ENCODE measurements around the gene STAG1.
"Not testable (repeated sequence)": the region's sequence is repeated elsewhere in the genome, so short reads cannot be mapped to it uniquely, and the experiment has no call there.

Gene STAG1

GRCh38 chr3:136749091-136749490, 3.1 kb downstream of the STAG1 start:
- no peak for DNase-seq

DNA sequence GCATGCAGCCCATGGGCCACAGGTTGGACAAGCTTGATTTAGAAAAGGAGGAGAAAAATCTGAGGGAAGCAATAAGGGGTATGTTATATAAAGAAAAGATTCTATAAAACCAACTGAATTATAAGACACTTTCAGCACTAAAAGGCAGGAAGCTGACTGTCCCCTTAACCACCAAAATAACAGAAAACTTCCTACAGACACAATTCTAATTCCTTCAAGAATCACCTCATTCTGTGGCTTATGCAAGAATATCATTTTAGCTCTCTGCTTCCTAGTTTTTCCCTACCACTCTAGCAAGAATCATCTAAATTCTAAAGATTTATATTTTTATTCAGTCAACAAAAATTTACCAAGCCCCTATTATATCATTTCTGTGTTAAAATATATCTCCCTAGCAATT, 6.3 kb downstream of the STAG1 start:
- no peak for DNase-seq

- no peak for DNase-seq
Measured at GRCh38 chr3:136741063-136741462, 11.1 kb downstream of the STAG1 start.

- DNase-seq = no peak
Measured at GRCh38 chr3:136740351-136740958, 11.7 kb downstream of the STAG1 start.

GRCh38 chr3:136736950-136737349, 15.2 kb downstream of the STAG1 start:
- DNase-seq = not testable (repeated sequence)

DNA sequence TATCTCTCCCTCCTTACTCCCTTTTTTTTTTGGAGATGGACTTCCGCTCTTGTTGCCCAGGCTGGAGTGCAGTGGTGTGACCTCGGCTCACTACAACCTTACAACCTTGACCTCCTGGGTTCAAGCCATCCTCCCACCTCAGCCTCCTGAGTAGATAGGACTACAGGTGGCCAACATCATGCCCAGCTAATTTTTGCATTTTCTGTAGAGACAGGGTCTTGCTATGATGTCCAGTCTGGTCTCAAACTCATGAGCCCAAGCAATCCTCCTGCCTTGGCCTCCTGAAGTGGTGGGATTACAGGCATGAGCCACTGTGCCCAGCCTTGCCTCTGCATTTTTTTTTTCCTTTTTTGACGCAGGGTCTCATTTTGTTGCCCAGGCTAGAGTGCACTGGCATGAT, 17.1 kb downstream of the STAG1 start:
- no peak for DNase-seq

DNA sequence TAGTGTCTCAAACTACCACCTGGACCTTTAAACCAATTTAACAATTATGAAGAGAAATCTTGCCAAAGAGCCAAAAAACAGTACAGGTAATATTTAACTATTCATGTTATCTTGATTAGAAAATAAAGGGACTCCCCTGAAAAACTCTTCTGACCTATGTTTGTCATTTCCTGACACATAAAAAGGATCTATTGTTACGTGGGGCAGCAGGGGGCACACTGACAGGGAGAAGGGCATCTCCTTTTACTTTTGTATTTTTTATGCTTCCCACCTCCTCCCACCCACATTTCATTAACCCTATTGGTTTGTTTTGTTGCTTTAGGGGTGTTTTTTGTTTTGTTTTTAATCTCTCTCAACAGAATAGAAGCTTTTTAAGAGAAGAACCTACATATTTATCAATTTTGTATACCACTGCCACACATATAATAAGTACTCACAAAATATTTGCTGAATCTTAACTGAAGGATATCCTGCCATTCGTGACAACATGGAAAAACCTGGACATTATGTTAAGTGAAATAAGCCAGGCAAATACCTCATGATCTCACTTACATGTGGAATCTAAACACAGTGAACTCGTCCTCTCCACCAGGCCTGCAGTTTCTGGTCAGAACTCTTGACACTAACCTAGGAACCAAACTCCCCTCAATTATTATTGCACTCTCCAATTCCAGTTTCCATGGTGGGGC, 17.7 kb downstream of the STAG1 start:
- DNase-seq = no peak

- DNase-seq = no peak
Measured at GRCh38 chr3:136733317-136733833, 18.8 kb downstream of the STAG1 start.

DNA sequence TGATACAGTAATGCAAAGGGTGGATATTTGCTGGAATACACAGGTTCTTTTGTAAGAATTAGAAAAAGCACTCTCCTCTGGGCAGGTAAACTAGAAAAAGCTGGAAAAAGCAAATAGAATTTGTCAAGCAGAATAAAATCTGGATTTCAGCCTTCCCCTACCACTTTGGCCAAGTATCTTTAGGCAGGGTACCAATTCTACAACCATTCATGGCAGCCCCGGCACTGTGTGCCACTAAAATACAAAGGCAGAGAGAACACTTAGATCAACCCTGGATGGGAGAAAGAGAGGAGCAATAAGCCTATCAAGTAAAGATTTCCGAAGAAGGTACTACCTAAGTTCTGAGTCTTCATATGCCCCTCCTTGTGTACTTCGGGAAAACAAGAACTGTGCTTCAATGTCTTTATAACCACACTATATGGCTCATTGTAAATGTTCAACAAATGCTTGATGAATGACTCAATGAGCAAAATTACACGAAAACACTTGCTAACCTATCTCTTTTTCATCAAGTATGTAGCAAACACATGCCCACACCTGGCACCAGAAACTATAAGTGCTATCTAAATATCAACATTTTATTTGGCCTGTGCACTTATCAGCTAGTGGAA, 20.8 kb downstream of the STAG1 start:
- peak in 17 of 58 donors; percentile 3 to 35 (median 12) for DNase-seq

DNA sequence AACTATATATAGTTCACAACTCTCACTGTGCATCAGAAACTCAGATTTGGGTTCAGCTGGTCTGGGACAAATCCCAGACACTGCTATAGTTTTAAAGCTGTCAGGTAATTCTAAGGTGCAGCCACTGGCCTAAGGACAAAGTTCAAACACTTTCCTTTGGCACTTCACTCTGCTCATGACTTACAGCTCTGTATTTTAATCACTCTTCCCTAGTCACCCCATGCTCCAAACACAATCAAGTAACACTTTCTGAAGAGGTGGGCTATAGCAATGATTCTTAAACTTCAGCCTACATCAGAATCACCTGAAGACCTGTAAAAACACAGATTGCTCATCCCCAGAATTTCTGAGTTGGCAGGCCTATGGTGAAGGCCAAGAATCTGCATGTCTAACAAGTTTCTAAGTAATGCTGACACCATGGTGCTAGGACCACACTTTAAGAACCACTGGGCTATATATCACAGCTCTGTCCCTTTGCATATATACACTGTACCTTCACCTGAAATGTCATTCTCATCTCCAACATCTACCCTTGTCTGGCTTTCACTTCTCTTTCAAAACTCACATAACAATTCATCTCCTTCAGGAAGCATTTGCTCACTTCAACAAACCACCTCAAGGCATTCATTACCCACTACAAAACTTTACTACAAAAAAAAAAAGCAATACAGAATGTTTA, 21.4 kb downstream of the STAG1 start:
- no peak for DNase-seq

DNA sequence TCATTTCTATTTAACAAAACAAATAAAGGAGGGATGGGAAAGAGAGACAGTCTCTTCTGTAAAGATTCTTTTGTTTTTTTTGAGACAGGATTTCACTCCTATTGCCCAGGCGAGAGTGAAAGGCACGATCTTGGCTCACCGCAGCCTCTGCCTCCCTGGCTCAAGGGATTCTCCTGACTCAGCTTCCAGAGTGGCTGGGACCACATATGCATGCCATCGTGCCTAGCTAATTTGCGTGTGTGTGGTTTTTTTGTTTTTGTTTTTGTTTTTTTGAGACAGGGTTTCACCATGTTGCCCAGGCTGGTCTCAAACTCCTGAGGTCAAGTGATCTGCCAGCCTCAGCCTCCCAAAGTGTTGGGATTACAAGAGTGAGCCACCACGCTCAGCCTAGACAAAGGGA, 23.3 kb downstream of the STAG1 start:
- DNase-seq = peak in 12 of 58 donors; percentile 2 to 39 (median 8)

- DNase-seq = no peak
Measured at GRCh38 chr3:136728473-136728872, 23.7 kb downstream of the STAG1 start.

GRCh38 chr3:136725468-136725867, 26.7 kb downstream of the STAG1 start:
- DNase-seq = no peak

DNA sequence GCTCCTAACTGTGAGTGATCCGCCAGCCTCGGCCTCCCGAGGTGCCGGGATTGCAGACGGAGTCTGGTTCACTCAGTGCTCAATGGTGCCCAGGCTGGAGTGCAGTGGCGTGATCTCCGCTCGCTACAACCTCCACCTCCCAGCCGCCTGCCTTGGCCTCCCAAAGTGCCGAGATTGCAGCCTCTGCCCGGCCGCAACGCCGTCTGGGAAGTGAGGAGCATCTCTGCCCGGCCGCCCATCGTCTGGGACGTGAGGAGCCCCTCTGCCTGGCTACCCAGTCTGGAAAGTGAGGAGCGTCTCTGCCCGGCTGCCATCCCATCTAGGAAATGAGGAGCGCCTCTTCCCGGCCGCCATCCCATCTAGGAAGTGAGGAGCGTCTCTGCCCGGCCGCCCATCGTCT, 29.3 kb downstream of the STAG1 start:
- DNase-seq = not testable (repeated sequence)

DNA sequence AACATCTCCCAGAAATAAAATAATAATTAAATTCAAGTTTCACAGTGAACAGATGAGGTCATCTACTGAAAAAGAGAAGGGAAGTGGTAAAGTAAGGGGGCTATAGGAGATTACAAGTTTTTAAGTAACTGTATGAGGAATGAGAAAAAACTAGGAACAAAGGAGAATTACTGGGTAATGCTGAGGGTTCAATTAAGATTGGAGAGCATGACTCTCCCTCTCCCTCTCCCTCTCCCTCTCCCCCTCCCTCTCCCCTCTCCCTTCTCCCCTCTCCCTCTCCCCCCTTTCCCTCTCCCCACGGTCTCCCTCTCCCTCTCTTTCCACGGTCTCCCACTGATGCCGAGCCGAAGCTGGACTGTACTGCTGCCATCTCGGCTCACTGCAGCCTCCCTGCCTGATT, 29.8 kb downstream of the STAG1 start:
- not testable (repeated sequence) for DNase-seq

DNA sequence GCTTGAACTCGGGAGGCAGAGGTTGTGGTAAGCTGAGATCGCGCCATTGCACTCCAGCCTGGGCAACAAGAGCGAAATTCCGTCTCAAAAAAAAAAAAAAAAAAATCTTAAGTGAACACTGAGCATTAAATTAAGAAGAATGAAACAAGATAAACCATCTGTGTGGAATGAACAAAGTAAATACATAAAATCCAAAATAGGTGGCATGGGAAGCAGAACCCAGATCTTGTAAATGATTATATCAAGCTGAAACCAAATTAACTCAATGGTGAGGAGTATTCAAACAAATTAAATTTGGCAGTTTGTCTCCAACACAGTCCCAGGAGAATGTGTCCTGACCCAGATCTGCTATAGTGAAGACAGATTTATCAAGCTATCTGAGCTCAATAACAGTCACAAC, 32.1 kb downstream of the STAG1 start:
- DNase-seq = no peak

DNA sequence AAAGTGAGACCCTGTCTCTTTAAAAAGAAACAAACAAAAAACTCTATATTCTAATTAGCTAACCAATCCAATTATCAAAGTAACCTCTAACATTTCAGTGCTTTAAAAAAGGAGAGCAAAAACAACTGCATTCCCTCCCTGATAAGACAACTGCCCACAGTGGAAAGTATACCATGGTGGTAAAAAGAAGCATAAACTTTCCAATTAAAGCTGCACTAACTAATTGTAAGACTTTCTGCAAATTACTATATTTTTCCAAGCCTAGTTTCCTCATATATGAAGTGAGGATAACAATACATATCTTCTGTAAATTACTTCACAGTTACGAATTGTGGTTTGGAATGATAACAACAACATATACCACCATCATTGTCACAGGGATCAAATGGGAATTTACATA, 35.5 kb downstream of the STAG1 start:
- no peak for DNase-seq

GRCh38 chr3:136714020-136714419, 38.2 kb downstream of the STAG1 start:
- DNase-seq = no peak

DNA sequence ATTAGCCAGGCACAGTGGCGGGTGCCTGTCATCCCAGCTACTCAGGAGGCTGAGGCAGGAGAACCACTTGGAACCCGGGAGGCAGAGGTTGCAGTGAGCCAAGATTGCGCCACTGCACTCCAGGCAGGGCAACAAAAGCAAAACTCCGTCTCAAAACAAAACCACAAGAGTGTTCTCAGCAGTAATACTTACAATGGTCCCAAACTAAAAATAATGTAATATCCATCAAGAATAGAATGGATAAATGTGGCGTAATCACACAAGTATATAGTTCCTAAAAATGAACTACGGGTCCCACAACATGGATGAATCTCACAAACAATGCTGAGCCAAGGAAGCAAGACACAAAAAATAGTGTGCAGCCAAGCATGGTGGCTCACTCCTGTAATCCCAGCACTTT, 39.2 kb downstream of the STAG1 start:
- DNase-seq = no peak

DNA sequence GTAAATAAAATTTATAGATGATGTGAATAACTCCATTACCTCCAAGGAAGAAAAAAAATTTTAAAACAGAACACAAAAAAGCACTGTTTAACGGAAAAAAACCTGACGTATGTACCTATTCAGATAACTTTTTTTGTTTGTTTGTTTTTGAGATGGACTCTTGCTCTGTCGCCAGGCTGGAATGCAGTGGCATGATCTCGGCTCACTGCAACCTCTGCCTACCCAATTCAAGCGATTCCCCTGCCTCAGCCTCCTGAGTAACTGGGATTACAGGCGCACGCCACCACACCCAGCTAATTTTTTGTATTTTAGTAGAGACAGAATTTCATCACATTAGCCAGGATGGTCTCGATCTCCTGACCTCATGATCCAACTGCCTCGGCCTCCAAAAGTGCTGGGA, 40.3 kb downstream of the STAG1 start:
- not testable (repeated sequence) for DNase-seq

DNA sequence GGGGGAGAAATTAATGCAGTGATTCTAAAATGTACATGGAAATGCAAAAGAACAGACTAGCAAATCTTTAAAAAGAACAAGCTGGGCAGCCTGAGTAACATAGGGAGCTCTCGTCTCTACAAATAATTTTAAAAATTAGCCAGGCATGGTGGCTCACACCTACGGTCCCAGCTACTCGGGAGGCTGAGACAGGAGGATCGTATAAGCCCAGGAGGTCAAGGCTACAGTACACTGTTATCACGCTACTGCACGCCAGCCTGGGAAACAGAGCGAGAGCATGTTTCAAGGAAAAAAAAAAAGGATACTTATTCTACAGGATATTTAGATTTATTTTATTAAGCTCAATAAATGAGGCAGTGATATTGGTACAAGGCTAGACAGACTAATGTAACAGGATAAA, 40.9 kb downstream of the STAG1 start:
- no peak for DNase-seq

DNA sequence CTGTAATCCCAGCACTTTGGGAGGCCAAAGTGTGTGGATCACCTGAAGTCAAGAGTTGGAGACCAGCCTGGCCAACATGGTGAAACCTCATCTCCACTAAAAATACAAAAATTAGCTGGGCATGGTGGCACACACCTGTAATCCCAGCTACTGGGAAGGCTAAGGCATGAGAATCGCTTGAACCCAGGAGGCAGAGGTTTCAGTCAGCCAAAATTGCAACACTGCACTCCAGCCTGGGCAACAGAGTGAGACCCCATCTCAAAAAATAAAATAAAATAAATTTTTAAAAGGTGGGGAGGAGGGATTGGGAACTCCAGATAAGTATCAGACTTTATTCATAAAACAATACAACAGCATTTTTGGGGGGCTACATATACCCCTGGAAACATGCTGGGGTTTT, 42.4 kb downstream of the STAG1 start:
- not testable (repeated sequence) for DNase-seq

Measured in anterior cingulate cortex (tissue), 58 donors.